ENCODE measurements around the gene CFAP73.

Gene CFAP73

GRCh38 chr12:113183030-113183589, 33.6 kb downstream of the CFAP73 start:
- H3K4ac ChIP-seq (ENCODE audit: low read depth, low read length) = peak overlapping the region; percentile 26
- no peak overlapping the region for H2BK120ac ChIP-seq (ENCODE audit: insufficient read depth, low read length, poor library complexity)
- H4K12ac ChIP-seq (ENCODE audit: low read depth, low read length) = no peak overlapping the region
- peaks cover 27 to 35% of the 10 kb centered on the region in 2 experiments for H3K36me3 ChIP-seq (ENCODE audit: control insufficient read depth in 1 of 2, insufficient read depth in 2 of 2, low read length in 2 of 2)
- no peak overlapping the region for H4K8ac ChIP-seq (ENCODE audit: low read depth, low read length)
- no CpG with 5 or more reads among the region's 11 CpGs for WGBS (ENCODE audit: extremely low coverage, insufficient coverage, insufficient read length)
- no peak overlapping the region for H3K14ac ChIP-seq (ENCODE audit: low read length)
- peaks cover 11% of the 10 kb centered on the region for H3K79me2 ChIP-seq (ENCODE audit: control insufficient read depth, insufficient read depth, low read length, poor library complexity)
- no peak overlapping the region for H3K27ac ChIP-seq (ENCODE audit: low read depth, low read length)
- no peak overlapping the region for H2BK12ac ChIP-seq (ENCODE audit: low read length)
- H3K4me1 ChIP-seq (ENCODE audit: control insufficient read depth in 1 of 2, insufficient read depth in 2 of 2, low read length in 2 of 2) = peaks cover 8% of the 10 kb centered on the region in 2 experiments
- H2BK5ac ChIP-seq (ENCODE audit: low read depth, low read length, poor library complexity) = no peak overlapping the region
- H3K4me2 ChIP-seq (ENCODE audit: low read length) = no peak overlapping the region
- no peak for DNase-seq
- no peak overlapping the region for H3K9ac ChIP-seq (ENCODE audit: low read length)
- no peaks in the 10 kb centered on the region for H3K27me3 ChIP-seq (ENCODE audit: insufficient read depth, low read length)
- no peak overlapping the region for H3K4me3 ChIP-seq (ENCODE audit: low read depth, low read length)
- H2AK5ac ChIP-seq (ENCODE audit: low read length) = no peak overlapping the region
- H3K9me3 ChIP-seq (ENCODE audit: insufficient read depth, low read depth, low read length) = no peaks in the 10 kb centered on the region
- no peak overlapping the region for H2AFZ ChIP-seq (ENCODE audit: insufficient read depth, low read length, poor library complexity)
- no peak overlapping the region for H3K23ac ChIP-seq (ENCODE audit: low read length)
- H3K79me1 ChIP-seq (ENCODE audit: low read length) = peaks cover 14% of the 10 kb centered on the region
- no peak overlapping the region for H4K91ac ChIP-seq (ENCODE audit: low read depth, low read length)
- H3K18ac ChIP-seq (ENCODE audit: low read length) = no peak overlapping the region

DNA sequence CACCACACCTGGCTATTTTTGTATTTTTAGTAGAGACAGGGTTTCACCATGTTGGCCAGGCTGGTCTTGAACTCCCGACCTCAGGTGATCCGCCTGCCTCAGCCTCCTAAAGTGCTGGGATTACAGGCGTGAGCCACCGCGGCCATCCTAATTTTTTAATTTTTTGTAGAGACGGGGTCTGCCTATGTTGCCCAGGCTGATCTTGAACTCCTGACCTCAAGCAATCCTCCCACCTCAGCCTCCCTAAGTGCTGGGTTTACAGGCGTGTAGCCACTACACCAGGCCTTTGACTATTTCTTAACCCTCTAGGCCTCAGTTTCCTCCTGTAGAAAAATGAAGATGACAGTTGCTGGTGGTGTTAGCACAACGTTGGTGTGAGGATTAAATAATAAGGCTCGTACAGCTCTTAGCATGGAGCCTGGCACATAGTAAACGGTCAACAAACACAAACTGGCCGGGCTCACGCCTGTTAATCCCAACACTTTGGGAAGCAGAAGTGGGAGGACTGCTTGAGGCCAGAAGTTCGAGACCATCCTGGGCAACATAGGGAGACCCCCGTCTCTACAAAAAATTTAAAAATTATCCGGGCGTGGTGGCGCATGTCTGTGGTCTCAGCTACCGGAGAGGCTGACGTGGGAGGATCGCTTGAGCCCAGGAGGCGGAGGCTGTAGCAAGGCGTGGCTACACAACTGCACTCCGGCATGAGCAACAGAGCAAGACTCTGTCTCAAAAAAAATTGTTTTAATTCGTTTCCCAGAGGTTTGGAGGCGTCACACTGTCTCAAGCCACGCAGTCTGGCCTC, 34.8 kb downstream of the CFAP73 start:
- Histone ChIP-seq H2AK5ac (ENCODE audit: low read length) (peak overlapping the region; percentile 61), H3K27me3 (ENCODE audit: insufficient read depth, low read length) (no peaks in the 10 kb centered on the region), H3K18ac (ENCODE audit: low read length) (peak overlapping the region; percentile 2), H3K79me1 (ENCODE audit: low read length) (peaks cover 14% of the 10 kb centered on the region), H4K8ac (ENCODE audit: low read depth, low read length) (peak overlapping the region; percentile 62), H4K91ac (ENCODE audit: low read depth, low read length) (peak overlapping the region; percentile 56), H3K9me3 (ENCODE audit: insufficient read depth, low read depth, low read length) (no peaks in the 10 kb centered on the region), H3K4me1 (ENCODE audit: control insufficient read depth in 1 of 2, insufficient read depth in 2 of 2, low read length in 2 of 2) (peaks cover 8% of the 10 kb centered on the region in 2 experiments), H4K12ac (ENCODE audit: low read depth, low read length) (peak overlapping the region; percentile 67), H2BK120ac (ENCODE audit: insufficient read depth, low read length, poor library complexity) (peak overlapping the region; percentile 25), H2AFZ (ENCODE audit: insufficient read depth, low read length, poor library complexity) (no peak overlapping the region), H3K79me2 (ENCODE audit: control insufficient read depth, insufficient read depth, low read length, poor library complexity) (peaks cover 11% of the 10 kb centered on the region), H3K14ac (ENCODE audit: low read length) (no peak overlapping the region), H3K4me3 (ENCODE audit: low read depth, low read length) (peak overlapping the region; percentile 70), H3K4ac (ENCODE audit: low read depth, low read length) (peak overlapping the region; percentile 93), H3K23ac (ENCODE audit: low read length) (no peak overlapping the region), H3K9ac (ENCODE audit: low read length) (no peak overlapping the region), H3K36me3 (ENCODE audit: control insufficient read depth in 1 of 2, insufficient read depth in 2 of 2, low read length in 2 of 2) (peaks cover 21 to 27% of the 10 kb centered on the region in 2 experiments), H2BK12ac (ENCODE audit: low read length) (no peak overlapping the region), H3K27ac (ENCODE audit: low read depth, low read length) (no peak overlapping the region), H3K4me2 (ENCODE audit: low read length) (peak overlapping the region; percentile 70), H2BK5ac (ENCODE audit: low read depth, low read length, poor library complexity) (no peak overlapping the region)
- peak; percentile 49 to 71 for DNase-seq
- no CpG with 5 or more reads among the region's 26 CpGs for WGBS (ENCODE audit: extremely low coverage, insufficient coverage, insufficient read length)

DNA sequence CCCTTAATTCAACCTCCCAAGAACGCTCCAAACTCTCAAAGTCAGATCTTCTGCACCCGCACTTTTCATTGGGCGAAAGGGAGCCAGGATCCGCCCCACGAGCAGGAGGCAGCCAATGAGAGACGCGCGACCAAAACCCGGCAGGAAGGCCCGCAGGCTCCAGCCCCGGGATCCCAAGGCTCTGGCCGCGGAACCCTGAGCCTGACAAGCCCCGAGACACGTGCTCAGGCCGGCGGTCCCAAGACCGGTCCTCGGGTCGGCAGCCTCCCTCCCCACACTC, 35.3 kb downstream of the CFAP73 start:
- Histone ChIP-seq H3K4me3 (ENCODE audit: low read depth, low read length) (peak overlapping the region; percentile 94), H3K18ac (ENCODE audit: low read length) (peak overlapping the region; percentile 73), H3K9me3 (ENCODE audit: insufficient read depth, low read depth, low read length) (no peaks in the 10 kb centered on the region), H3K23ac (ENCODE audit: low read length) (no peak overlapping the region), H3K79me1 (ENCODE audit: low read length) (peaks cover 14% of the 10 kb centered on the region), H3K79me2 (ENCODE audit: control insufficient read depth, insufficient read depth, low read length, poor library complexity) (peaks cover 11% of the 10 kb centered on the region), H4K12ac (ENCODE audit: low read depth, low read length) (peak overlapping the region; percentile 96), H3K27ac (ENCODE audit: low read depth, low read length) (peak overlapping the region; percentile 76), H3K27me3 (ENCODE audit: insufficient read depth, low read length) (no peaks in the 10 kb centered on the region), H3K4me1 (ENCODE audit: control insufficient read depth in 1 of 2, insufficient read depth in 2 of 2, low read length in 2 of 2) (peaks cover 8% of the 10 kb centered on the region in 2 experiments), H3K9ac (ENCODE audit: low read length) (peak overlapping the region; percentile 97), H3K36me3 (ENCODE audit: control insufficient read depth in 1 of 2, insufficient read depth in 2 of 2, low read length in 2 of 2) (peaks cover 15 to 22% of the 10 kb centered on the region in 2 experiments), H4K8ac (ENCODE audit: low read depth, low read length) (peak overlapping the region; percentile 98), H2AFZ (ENCODE audit: insufficient read depth, low read length, poor library complexity) (peak overlapping the region; percentile 90), H3K4ac (ENCODE audit: low read depth, low read length) (peak overlapping the region; percentile 85), H2BK5ac (ENCODE audit: low read depth, low read length, poor library complexity) (peak overlapping the region; percentile 79), H3K4me2 (ENCODE audit: low read length) (peak overlapping the region; percentile 70), H2AK5ac (ENCODE audit: low read length) (peak overlapping the region; percentile 45), H2BK120ac (ENCODE audit: insufficient read depth, low read length, poor library complexity) (peak overlapping the region; percentile 90), H3K14ac (ENCODE audit: low read length) (peak overlapping the region; percentile 86), H4K91ac (ENCODE audit: low read depth, low read length) (peak overlapping the region; percentile 90), H2BK12ac (ENCODE audit: low read length) (no peak overlapping the region)
- WGBS (ENCODE audit: extremely low coverage, insufficient coverage, insufficient read length) = no CpG with 5 or more reads among the region's 20 CpGs
- DNase-seq = peak; percentile 73 to 83

- H4K8ac ChIP-seq (ENCODE audit: low read depth, low read length) = peak within 1 kb of the TSS; percentile 98
- H2BK5ac ChIP-seq (ENCODE audit: low read depth, low read length, poor library complexity) = peak within 1 kb of the TSS; percentile 81
- peaks cover 11% of the 10 kb centered on the region for H3K79me2 ChIP-seq (ENCODE audit: control insufficient read depth, insufficient read depth, low read length, poor library complexity)
- peak within 1 kb of the TSS; percentile 93 for H3K4ac ChIP-seq (ENCODE audit: low read depth, low read length)
- no peaks in the 10 kb centered on the region for H3K27me3 ChIP-seq (ENCODE audit: insufficient read depth, low read length)
- H4K91ac ChIP-seq (ENCODE audit: low read depth, low read length) = peak within 1 kb of the TSS; percentile 90
- H3K9me3 ChIP-seq (ENCODE audit: insufficient read depth, low read depth, low read length) = no peaks in the 10 kb centered on the region
- WGBS (ENCODE audit: extremely low coverage, insufficient coverage, insufficient read length) = no CpG with 5 or more reads among the region's 89 CpGs
- DNase-seq = peak; percentile 41 to 76
- H3K9ac ChIP-seq (ENCODE audit: low read length) = peak within 1 kb of the TSS; percentile 97
- peaks cover 8% of the 10 kb centered on the region in 2 experiments for H3K4me1 ChIP-seq (ENCODE audit: control insufficient read depth in 1 of 2, insufficient read depth in 2 of 2, low read length in 2 of 2)
- peak within 1 kb of the TSS; percentile 86 for H3K14ac ChIP-seq (ENCODE audit: low read length)
- peak within 1 kb of the TSS; percentile 47 for H2BK12ac ChIP-seq (ENCODE audit: low read length)
- peaks cover 11 to 17% of the 10 kb centered on the region in 2 experiments for H3K36me3 ChIP-seq (ENCODE audit: control insufficient read depth in 1 of 2, insufficient read depth in 2 of 2, low read length in 2 of 2)
- H4K12ac ChIP-seq (ENCODE audit: low read depth, low read length) = peak within 1 kb of the TSS; percentile 96
- no peak within 1 kb of the TSS for H3K23ac ChIP-seq (ENCODE audit: low read length)
- H3K4me2 ChIP-seq (ENCODE audit: low read length) = peak within 1 kb of the TSS; percentile 70
- peak within 1 kb of the TSS; percentile 73 for H3K18ac ChIP-seq (ENCODE audit: low read length)
- peak within 1 kb of the TSS; percentile 76 for H3K27ac ChIP-seq (ENCODE audit: low read depth, low read length)
- peak within 1 kb of the TSS; percentile 90 for H2AFZ ChIP-seq (ENCODE audit: insufficient read depth, low read length, poor library complexity)
- H2BK120ac ChIP-seq (ENCODE audit: insufficient read depth, low read length, poor library complexity) = peak within 1 kb of the TSS; percentile 90
- H3K79me1 ChIP-seq (ENCODE audit: low read length) = peaks cover 14% of the 10 kb centered on the region
- peak within 1 kb of the TSS; percentile 94 for H3K4me3 ChIP-seq (ENCODE audit: low read depth, low read length)
- peak within 1 kb of the TSS; percentile 61 for H2AK5ac ChIP-seq (ENCODE audit: low read length)
Measured at GRCh38 chr12:113185180-113186032, 35.9 kb downstream of the CFAP73 start, which contains the start of the genes DDX54 and RITA1. TSS of gene DDX54 (minus strand) at chr12:113185478. CDS start at chr12:113185451, 27 bp downstream. TSS of gene RITA1 (plus strand) at chr12:113185721. CDS start at chr12:113186747, 1,026 bp downstream.
